DOHH2 (cell line): ENCODE measurements around the gene PROM1.

Experiments
- EZH2phosphoT487 ChIP-seq: fragments of 200-600 bp; sonication (generic); IDR thresholded peaks from 2 replicates; pipeline ENCODE4 v1.6.1; 2017; ENCODE audit warnings: borderline replicate concordance, mild to moderate bottlenecking, antibody characterized with exemption, low read length, moderate library complexity, mixed read lengths
- TF ChIP-seq, protein P1 (sequence below): fragments of 200-600 bp; sonication (generic); IDR thresholded peaks from one replicate; pipeline ENCODE4 v1.5.1; 2014; ENCODE audit warnings: antibody characterized with exemption, mild to moderate bottlenecking, low read depth, low read length; ENCODE audit not compliant: poor library complexity, severe bottlenecking

DNA sequence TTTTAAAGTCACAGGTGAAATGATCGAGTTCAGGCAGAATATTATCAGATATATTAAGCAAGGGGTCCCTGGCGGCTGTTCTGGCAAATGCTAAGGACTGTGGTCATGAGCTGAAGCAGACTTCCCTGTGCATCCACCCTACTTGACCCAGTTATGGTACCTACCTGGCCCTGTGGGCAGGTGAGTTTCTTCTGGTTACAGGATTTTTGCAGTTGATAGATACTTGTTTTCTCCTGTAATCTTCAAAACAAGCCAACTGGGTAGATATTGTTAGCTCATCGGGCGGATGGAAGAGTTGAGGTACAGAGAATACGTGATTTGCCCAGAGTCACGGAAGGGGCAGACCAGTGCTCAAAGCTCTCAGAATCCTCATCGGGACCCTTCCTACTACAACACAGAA, 18.5 kb upstream of the PROM1 start:
- TF ChIP-seq, protein P1, sequence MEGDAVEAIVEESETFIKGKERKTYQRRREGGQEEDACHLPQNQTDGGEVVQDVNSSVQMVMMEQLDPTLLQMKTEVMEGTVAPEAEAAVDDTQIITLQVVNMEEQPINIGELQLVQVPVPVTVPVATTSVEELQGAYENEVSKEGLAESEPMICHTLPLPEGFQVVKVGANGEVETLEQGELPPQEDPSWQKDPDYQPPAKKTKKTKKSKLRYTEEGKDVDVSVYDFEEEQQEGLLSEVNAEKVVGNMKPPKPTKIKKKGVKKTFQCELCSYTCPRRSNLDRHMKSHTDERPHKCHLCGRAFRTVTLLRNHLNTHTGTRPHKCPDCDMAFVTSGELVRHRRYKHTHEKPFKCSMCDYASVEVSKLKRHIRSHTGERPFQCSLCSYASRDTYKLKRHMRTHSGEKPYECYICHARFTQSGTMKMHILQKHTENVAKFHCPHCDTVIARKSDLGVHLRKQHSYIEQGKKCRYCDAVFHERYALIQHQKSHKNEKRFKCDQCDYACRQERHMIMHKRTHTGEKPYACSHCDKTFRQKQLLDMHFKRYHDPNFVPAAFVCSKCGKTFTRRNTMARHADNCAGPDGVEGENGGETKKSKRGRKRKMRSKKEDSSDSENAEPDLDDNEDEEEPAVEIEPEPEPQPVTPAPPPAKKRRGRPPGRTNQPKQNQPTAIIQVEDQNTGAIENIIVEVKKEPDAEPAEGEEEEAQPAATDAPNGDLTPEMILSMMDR = no peak
- no peak for TF ChIP-seq EZH2phosphoT487
